GM20431 (cell line): ENCODE results near the gene NDRG2.

Source experiments
- in situ Hi-C: fragments of 300-500 bp; cut with MseI, MboI; formaldehyde crosslinking; loops from one replicate; pipeline ENCODE4 v1.15.0; 2020; ENCODE audit warnings: low sequenced_read_pairs; ENCODE audit not compliant: unreplicated experiment

The NDRG2 gene

GRCh38 chr14:21024585-21025370 is at the start of gene NDRG2:
Gene NDRG2, minus strand, starts transcription at chr14:21025061. Its CDS starts 1,746 bp downstream, at chr14:21023315.
- in situ Hi-C loops: no loop called here

DNA sequence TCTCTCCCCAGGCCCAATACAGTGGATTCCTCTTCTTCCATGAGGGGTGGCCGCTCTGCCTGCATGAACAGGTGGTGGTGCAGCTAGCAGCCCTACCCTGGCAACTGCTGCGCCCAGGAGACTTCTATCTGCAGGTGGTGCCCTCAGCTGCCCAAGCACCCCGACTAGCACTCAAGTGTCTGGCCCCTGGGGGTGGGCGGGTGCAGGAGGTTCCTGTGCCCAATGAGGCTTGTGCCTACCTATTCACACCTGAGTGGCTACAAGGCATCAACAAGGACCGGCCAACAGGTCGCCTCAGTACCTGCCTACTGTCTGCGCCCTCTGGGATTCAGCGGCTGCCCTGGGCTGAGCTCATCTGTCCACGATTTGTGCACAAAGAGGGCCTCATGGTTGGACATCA is 49.1 kb upstream of the NDRG2 start:
- in situ Hi-C loops: no loop called here

DNA sequence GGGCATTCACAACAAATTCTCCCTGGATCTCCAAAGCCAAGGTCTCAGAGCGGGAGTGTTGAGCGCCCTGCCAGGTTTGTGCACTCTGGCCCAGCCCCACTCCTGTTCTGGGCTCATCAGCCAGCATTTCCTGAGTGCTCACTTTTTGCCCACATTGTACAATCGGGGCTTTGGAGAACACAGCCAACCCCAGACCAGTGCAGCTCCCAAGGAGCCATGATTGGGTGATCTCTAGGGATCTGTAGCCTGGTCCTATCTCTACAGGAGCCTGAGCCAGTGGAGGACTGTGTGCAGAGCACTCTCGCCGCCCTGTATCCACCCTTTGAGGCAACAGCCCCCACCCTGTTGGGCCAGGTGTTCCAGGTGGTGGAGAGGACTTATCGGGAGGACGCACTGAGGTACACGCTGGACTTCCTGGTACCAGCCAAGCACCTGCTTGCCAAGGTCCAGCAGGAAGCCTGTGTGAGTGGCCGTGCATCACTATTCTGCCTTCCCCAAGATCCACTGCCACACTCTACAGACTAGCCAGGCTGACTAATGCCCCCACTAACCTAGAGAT is 48.0 kb upstream of the NDRG2 start:
- in situ Hi-C loops: no loop called here

DNA sequence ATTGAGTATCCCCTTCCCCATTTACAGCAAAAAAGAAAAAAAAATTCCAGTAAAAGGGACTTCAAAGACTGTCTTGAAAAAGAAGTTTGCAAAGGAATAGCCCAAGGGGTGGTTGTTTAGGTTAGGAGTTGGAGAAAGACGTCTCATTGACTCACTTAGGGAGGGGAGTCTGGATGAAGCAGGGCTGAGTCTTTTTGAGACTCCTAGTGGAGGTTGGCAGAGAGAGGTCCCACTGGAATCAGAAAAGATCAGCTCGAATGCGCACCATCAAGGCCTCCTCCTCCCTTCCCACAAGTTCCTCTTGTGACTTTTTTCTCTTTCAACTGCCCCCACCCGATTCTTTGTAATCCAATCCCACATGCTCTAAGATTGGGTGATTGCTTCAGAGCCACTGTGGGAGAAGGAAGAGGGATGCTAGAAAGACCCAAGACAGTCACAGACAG is 47.2 kb upstream of the NDRG2 start:
- in situ Hi-C loops: no loop called here

DNA sequence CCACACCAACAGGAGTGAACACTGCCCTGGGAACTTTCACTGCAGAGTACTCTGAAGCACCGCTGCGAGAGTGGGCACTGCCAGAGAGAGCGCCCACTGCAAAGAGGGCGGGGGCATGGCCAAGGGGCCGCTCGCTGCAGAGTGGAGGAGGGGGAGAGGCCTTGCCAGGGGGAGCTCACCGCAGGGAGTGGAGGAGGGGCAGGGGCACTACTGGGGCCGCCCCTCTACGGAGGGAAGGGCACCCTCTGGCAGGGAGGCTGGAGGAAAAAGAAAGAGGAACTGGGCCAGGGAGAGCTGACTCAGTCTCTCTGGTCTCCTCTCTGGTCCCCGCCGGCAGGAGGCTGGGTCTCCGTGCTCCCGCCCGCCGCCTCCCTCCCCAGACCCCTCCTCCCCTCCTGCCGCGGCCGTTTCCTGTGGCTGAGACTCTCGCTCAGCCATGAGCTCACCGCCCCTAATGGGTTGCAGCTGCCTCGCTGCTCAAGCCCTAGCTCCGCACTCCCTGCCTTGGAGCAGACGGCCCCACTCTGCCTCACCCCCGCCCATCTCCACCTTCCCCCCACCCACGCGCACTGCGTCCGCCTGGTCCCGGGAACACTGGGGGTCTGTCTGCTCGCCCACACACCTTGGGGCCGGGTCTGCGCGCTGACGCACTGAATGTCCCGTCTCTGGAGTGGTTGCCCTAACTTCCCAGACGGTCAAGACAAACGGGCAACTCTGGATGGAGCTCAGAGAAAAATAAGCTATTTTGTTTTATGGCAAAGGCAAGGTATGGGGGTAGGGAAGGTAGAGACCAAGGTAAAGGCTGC is 46.6 kb upstream of the NDRG2 start:
- in situ Hi-C loops: no loop called here

DNA sequence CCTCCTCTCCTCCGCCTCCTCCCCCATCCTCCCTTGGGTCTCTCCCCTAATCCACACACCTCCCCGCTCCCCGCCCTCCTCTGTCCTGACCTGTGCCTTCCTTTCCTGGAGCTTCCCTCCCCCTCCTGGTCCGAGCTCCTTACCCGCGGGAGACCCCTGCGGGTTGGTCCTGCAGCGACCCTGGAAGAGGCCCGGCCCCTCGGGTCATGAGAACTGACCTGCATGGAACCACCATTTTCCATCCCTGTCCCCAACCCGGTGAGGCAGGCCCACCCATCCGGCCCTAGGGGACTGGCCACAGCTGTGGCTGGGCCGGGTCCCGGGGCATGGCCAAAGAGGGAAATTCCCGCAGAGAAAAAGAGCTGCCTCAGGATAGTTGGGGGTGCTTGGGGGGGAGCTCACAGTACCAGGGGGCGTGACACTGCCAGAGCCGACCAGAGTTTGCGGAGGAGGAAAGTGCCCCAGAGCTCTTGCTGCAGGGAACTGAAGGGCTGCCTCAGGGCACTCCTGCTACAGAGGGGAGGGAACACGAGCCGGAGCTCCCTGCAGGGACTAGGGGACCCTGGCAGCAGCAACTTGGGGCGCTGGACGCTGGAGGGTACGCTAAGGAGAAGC is 45.9 kb upstream of the NDRG2 start:
- in situ Hi-C loops: no loop called here

DNA sequence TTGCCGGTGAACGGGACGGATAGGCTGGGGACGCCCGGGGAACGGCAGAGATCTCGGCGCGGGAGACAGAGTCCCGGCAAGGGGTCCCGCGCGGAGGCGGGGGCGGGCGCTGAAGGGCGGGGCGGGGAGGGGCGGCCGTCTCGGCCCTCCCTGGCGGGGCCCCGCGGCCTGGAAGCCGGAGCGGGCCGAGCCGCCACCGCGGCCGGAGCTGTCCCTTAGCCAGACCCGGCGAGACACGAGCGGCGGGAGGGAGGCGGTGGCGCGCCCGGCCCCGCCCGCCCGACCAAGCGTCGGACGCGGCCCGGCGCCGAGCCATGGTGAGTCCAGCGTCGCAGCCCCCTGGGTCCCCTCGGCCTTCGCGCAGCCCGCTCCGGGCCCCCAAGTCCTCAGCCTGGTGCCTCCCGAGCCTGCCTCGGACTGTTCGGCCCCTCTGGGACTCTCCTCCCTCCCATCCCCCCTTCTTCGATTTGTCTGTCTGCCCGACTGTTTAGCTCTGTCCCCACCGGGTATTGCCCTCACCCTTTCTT is 45.3 kb upstream of the NDRG2 start, which contains the start of gene ARHGEF40:
TSS of gene ARHGEF40 (plus strand) at position 222 of the 527 bp plus-strand sequence. CDS start at position 315, 93 bp downstream.
- in situ Hi-C loops: no loop called here

DNA sequence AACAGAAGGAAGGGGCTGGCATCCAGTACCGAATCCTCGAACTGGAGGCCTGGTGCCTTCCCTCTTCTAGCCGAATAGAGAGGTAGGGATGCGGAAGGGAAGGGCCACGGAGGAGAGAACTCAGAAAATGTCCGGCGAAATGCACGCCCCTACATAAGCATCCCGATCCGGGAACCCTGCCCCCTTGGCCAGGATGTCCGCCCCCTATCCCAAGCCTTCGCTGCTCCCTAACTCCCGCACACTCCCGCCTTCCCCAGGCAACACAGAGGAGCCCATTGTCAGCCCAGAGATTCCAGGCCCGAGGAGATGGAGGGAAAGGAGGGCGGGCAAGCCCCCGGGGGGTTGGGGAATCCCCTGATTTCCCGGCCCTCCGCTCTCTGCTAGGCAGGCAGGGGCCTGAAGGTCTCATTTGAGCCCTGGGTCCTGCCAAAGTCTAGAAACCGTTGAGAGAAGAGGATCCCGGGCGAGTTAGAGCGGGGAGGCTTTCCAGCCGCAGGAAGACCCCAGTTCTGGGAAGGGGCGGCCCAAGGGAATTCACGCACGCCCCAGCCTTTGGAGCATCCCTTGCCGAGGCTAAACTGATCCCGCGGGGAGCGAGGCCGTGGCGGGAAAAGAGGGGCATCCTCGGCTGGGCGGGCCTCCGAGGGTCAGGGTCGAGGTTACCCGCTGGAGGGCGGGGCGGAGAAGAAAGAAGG is 44.7 kb upstream of the NDRG2 start:
- in situ Hi-C loops: no loop called here

DNA sequence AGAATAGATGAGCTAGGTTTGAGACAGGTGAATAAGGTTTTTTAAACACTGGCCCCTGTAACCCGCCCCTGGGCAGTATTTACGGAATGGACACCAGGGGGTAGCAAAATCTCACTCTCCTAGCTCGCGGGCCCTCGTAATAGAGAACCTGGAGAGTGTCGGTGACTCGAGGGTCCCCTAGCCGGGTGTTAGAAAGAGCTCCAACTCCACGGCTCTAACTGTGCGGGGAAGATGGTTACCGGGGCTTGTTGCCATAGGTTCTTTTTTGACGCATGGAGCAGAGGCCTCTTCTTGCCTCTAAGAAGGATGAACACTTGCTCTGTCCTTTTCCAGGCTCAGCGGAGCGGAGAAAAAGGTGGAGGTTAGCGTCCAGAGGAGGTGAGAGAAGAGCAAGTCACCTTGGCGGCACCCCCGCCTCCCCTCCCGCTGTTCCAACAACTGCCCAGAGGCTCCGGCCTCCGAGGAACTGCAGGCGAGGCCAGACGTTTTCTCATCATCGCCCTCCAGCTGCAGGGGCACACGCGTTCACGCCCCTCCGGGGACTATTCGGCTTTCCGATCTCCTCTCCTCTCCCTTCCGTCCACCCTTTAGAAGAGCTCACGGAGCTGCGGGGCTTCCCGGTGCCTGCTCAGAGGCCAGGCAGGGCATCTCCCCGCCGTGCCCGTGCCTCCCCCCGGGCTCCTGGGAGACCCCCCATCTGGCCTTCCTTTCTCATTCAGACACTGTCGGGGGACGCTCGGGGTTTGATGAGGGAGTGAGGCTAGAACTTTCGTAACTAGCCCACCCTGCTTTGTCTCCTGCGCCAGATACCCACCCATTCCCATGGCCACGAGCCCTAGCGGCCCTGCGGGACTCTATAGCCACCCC is 43.9 kb upstream of the NDRG2 start:
- in situ Hi-C loops: no loop called here

DNA sequence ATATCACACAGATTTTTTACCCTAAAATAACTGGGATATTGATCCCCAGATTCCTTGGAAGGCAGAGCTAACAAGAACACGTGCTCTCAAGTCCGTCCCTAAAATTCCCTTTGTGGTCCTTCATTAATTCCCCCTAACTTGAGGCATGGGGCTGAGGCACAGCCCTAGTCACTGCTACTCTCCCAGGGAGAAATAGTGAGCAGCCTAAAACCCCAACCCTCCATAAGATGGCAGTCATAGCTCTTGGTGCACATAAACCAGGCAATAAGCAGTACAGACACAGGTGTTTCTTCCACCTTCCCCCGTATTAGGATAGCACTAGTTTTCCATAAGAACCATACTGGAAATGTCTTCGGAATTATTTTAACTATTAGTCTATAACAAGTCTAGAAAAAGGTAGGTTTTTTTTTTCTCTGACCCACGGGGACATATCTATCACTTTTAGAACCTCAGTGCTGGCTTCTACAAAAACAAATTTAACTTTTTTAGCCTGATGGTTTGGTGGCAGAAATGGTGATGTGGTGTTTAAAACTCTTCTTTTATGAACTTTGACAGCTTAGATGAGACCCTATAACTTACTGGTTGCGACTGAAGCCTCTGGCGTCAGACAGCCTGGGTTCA is 42.1 kb upstream of the NDRG2 start:
- in situ Hi-C loops: no loop called here

GRCh38 chr14:21063479-21063878 is 38.6 kb upstream of the NDRG2 start:
- in situ Hi-C loops: no loop called here

GRCh38 chr14:21061347-21061668 is 36.4 kb upstream of the NDRG2 start:
- in situ Hi-C loops: no loop called here

GRCh38 chr14:21060614-21061346 is 35.9 kb upstream of the NDRG2 start:
- in situ Hi-C loops: no loop called here

- in situ Hi-C loops: no loop called here
These were observed 35.2 kb upstream of the NDRG2 start for GRCh38 chr14:21059842-21060613.

DNA sequence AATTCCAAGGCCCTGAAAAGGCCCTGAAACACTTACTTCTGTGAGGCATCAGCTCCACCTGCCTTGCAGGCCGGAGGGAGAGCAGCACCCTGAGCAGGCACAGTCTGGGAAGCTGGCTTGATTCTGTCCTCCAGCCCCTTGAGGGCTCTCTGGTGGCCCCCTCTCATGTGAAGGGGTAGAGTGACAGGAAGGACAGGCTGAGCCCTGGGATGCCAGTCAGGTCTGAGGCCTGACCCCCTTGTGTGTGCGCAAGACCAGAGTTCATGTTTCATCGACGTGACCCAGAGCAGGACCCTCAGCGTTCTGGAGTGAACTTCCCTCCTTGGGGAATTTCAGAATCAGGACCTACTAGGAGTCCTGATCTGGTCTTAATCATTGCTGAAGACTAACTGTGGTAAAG is 34.0 kb upstream of the NDRG2 start:
- in situ Hi-C loops: no loop called here

GRCh38 chr14:21057803-21058675 is 33.2 kb upstream of the NDRG2 start, which contains the start of gene RNASE8:
Gene RNASE8, plus strand, starts transcription at chr14:21057822. Its CDS starts 71 bp downstream, at chr14:21057893.
- in situ Hi-C loops: no loop called here
